WTC11 (cell line): ENCODE data around the gene DIDO1.

ENCODE experiments used
- ARID4B ChIP-seq: sonication (generic); formaldehyde crosslinking; IDR thresholded peaks from 2 replicates; pipeline ENCODE4 v1.8.0; 2023; ENCODE audit warnings: missing genetic modification reagents, mild to moderate bottlenecking, borderline replicate concordance
- CTCF ChIP-seq: fragments of 200-600 bp; IDR thresholded peaks from 2 replicates; pipeline ENCODE4 v1.8.0; 2022; ENCODE audit warnings: antibody characterized with exemption
- E2F5 ChIP-seq: sonication (generic); formaldehyde crosslinking; IDR thresholded peaks from 2 replicates; pipeline ENCODE4 v1.8.1; 2022; ENCODE audit warnings: mild to moderate bottlenecking, moderate library complexity, missing genetic modification reagents
- FOXK1 ChIP-seq: sonication (generic); formaldehyde crosslinking; IDR thresholded peaks from 2 replicates; pipeline ENCODE4 v1.8.0; 2022; ENCODE audit warnings: mild to moderate bottlenecking, moderate library complexity, missing genetic modification reagents
- JUN ChIP-seq: sonication (generic); formaldehyde crosslinking; IDR thresholded peaks from 2 replicates; pipeline ENCODE4 v1.8.0; 2023; ENCODE audit warnings: mild to moderate bottlenecking, missing genetic modification reagents
- SMAD3 ChIP-seq: sonication (generic); formaldehyde crosslinking; IDR thresholded peaks from 2 replicates; pipeline ENCODE4 v1.8.0; 2022; ENCODE audit warnings: missing genetic modification reagents, mild to moderate bottlenecking, borderline replicate concordance
- ZNF263 ChIP-seq: sonication (generic); formaldehyde crosslinking; IDR thresholded peaks from 2 replicates; pipeline ENCODE4 v1.8.1; 2022; ENCODE audit warnings: low read depth, mild to moderate bottlenecking, moderate library complexity, missing genetic modification reagents

- no peak for TF ChIP-seq FOXK1 (CRISPR knock-in tag)
- TF ChIP-seq ARID4B (CRISPR knock-in tag) = no peak
- TF ChIP-seq CTCF = no peak
- TF ChIP-seq JUN = no peak
- TF ChIP-seq ZNF263 (CRISPR knock-in tag) = no peak
- TF ChIP-seq E2F5 = no peak
- no peak for TF ChIP-seq SMAD3 (CRISPR knock-in tag)
These were observed 23.0 kb upstream of the DIDO1 start for GRCh38 chr20:62949153-62949821.
